K562 (cell line): ENCODE data around the gene DNAAF1. TPM values are rescaled to one million over a fixed set of nuclear protein-coding genes. Genes with fewer than 3 reads are reported as not detected.
A peak's percentile ranks its signal among the peaks of the same experiment; 100 is the strongest.

Experiments used
- ATAC-seq: fragments of 200-7000 bp; cut with Tn5 transposase; 3 replicates; pipeline ENCODE4 v1.9.1; 2020; ENCODE audit warnings: moderate library complexity
- BruUV-seq: library from RNA; stranded (reverse); fragments of 400-500 nt; replicated peaks from 2 replicates; lab custom pipeline; 2021; lab: Mats Ljungman, UMichigan
- CTCF ChIA-PET: fragments of 300-600 bp; formaldehyde crosslinking; extraction: SDS; loops from one replicate; lab custom pipeline; 2021; ENCODE audit warnings: low intra/inter-chr PET ratio; lab: Yijun Ruan, JAX
- POLR2A ChIA-PET: fragments of 300-600, 350-650 bp; sonication (Branson Sonifier 250); formaldehyde crosslinking; extraction: SDS; loops from one replicate; lab custom pipeline; 2021; ENCODE audit warnings: antibody characterized with exemption, inconsistent platforms; lab: Yijun Ruan, JAX
- DNase-seq, 4 experiments: peaks; one replicate each; pipeline versions ENCODE4 v3.0.0 to v3.0.0-alpha.2; 2011 to 2018; ENCODE audit warnings: low spot score in 3 of 4, mixed read lengths in 3 of 4; ENCODE audit errors: extremely low read depth in 1 of 4
- FAIRE-seq: peaks from 2 replicates; lab custom pipeline; 2011; peaks lifted over from hg19 to GRCh38; lab: Jason Lieb, UNC
- H2AFZ ChIP-seq: 2 replicates; pipeline ENCODE4 v1.6.0; 2011; ENCODE audit warnings: low read depth, low read length, control low read depth, inconsistent platforms
- H3K27ac ChIP-seq: fragments of 200-600 bp; 3 replicates; pipeline ENCODE4 v1.8.0; 2011; ENCODE audit warnings: low read depth, mild to moderate bottlenecking, control low read depth, inconsistent platforms, low read length, moderate library complexity, mixed read lengths; ENCODE audit errors: extremely low read depth
- H3K27me3 ChIP-seq, 2 experiments: fragments of 300-600 bp in 1 of 2; 2 replicates in 1 of 2; 3 replicates in 1 of 2; pipeline versions ENCODE4 v1.6.0 to v1.8.0; 2011; ENCODE audit warnings: inconsistent platforms in 2 of 2, low read length in 2 of 2, mild to moderate bottlenecking in 1 of 2, mixed read lengths in 1 of 2, moderate library complexity in 1 of 2; ENCODE audit not compliant: control insufficient read depth in 2 of 2, insufficient read depth in 2 of 2
- H3K36me3 ChIP-seq: fragments of 300-600 bp; 3 replicates; pipeline ENCODE4 v1.8.0; 2011; ENCODE audit warnings: mild to moderate bottlenecking, low read length, inconsistent platforms; ENCODE audit not compliant: control insufficient read depth, insufficient read depth
- H3K4me1 ChIP-seq, 2 experiments: fragments of 200-600 bp in 1 of 2; replicated peaks in 1 of 2; 2 replicates in 1 of 2; 3 replicates in 1 of 2; pipeline versions ENCODE4 v1.5.1 to v1.8.0; 2011; ENCODE audit warnings: inconsistent platforms in 2 of 2, low read length in 2 of 2, mild to moderate bottlenecking in 1 of 2, mixed read lengths in 1 of 2, moderate library complexity in 1 of 2; ENCODE audit not compliant: control insufficient read depth in 2 of 2, insufficient read depth in 2 of 2
- H3K4me2 ChIP-seq: 2 replicates; pipeline ENCODE4 v1.6.1; 2011; ENCODE audit warnings: low read length, control low read depth, inconsistent platforms, mixed read lengths; ENCODE audit not compliant: insufficient read depth
- H3K4me3 ChIP-seq: fragments of 200-600 bp; sonication (generic), shearing (Covaris generic); 2 replicates; pipeline ENCODE4 v1.5.1; 2016; ENCODE audit warnings: control low read depth, inconsistent platforms
- H3K79me2 ChIP-seq: fragments of 200-600 bp; 3 replicates; pipeline ENCODE4 v1.8.0; 2011; ENCODE audit warnings: low read length, inconsistent platforms; ENCODE audit not compliant: control insufficient read depth, insufficient read depth
- H3K9ac ChIP-seq, 2 experiments: 2 replicates each; pipeline versions ENCODE4 v1.6.0 to v1.6.1; 2011; ENCODE audit warnings: low read depth in 2 of 2, low read length in 2 of 2, control low read depth in 1 of 2, inconsistent platforms in 1 of 2, mild to moderate bottlenecking in 1 of 2, mixed read lengths in 1 of 2; ENCODE audit not compliant: insufficient read depth in 1 of 2
- H3K9me1 ChIP-seq: one replicate; pipeline ENCODE4 v1.6.0; 2011; ENCODE audit warnings: inconsistent platforms, mild to moderate bottlenecking, low read length, moderate library complexity; ENCODE audit not compliant: control insufficient read depth, insufficient read depth
- H3K9me3 ChIP-seq: replicated peaks from 2 replicates; pipeline ENCODE4 v1.5.1; 2011; ENCODE audit warnings: low read depth, low read length, inconsistent platforms; ENCODE audit not compliant: control insufficient read depth, insufficient read depth
- H4K20me1 ChIP-seq: replicated peaks from 2 replicates; pipeline ENCODE4 v1.6.1; 2011; ENCODE audit warnings: low read length, inconsistent platforms, mixed read lengths; ENCODE audit not compliant: control insufficient read depth, insufficient read depth
- NFXL1 ChIP-seq: fragments of 450-650 bp; formaldehyde crosslinking; IDR thresholded peaks from 2 replicates; pipeline ENCODE4 v1.4.0; 2021; ENCODE audit warnings: mild to moderate bottlenecking
- NRF1 ChIP-seq, 2 experiments: fragments of 450-650 bp; IDR thresholded peaks in 1 of 2; conservative IDR thresholded peaks in 1 of 2; 2 replicates each; pipeline ENCODE4 v1.6.1; 2014; ENCODE audit warnings: mild to moderate bottlenecking in 2 of 2
- POLR2G ChIP-seq: fragments of 200-400 bp; formaldehyde crosslinking; IDR thresholded peaks from 2 replicates; pipeline ENCODE4 v1.6.1; 2017; ENCODE audit warnings: low read depth, mild to moderate bottlenecking, antibody characterized with exemption, low read length, moderate library complexity
- RBFOX2 ChIP-seq: fragments of 200-400 bp; formaldehyde crosslinking; IDR thresholded peaks from 2 replicates; pipeline ENCODE4 v1.6.1; 2017; ENCODE audit warnings: low read depth, mild to moderate bottlenecking, low read length, moderate library complexity
- TEAD1 ChIP-seq, 2 experiments: fragments of 450-650 bp in 1 of 2; sonication (generic) in 1 of 2; formaldehyde crosslinking; IDR thresholded peaks; 2 replicates each; pipeline versions ENCODE4 v1.4.0 to v1.8.0; 2020 to 2022; ENCODE audit warnings: mild to moderate bottlenecking in 2 of 2, missing genetic modification reagents in 1 of 2
- ZNF140 ChIP-seq: fragments of 250-450 bp; sonication (Bioruptor Pico); IDR thresholded peaks from 2 replicates; pipeline ENCODE4 v1.8.0; 2021; ENCODE audit warnings: moderate library complexity, mild to moderate bottlenecking, inconsistent platforms
- WGBS: fragments of 100-300 bp; shearing (Covaris generic); methylation state at CpG from one replicate; pipeline ENCODE4 v1.1.6; 2016; ENCODE audit warnings: low coverage, mixed read lengths; ENCODE audit not compliant: insufficient coverage; ENCODE audit errors: missing lambda C conversion rate; 5-methylcytosine and 5-hydroxymethylcytosine counted together
- in situ Hi-C: fragments of 300-500 bp; cut with MboI; formaldehyde crosslinking; loops from 4 replicates; pipeline ENCODE4 v1.15.0; 2018; ENCODE audit warnings: inconsistent platforms, mixed read lengths
- intact Hi-C: fragments of 100-400 bp; cut with micrococcal nuclease; formaldehyde crosslinking; loops from 2 replicates; pipeline ENCODE4 v1.14.2; 2022
- polyA plus RNA-seq, 8 experiments: library from polyadenylated mRNA; depleted of rRNA in 4 of 8; stranded (reverse) in 5 of 8; unstranded in 3 of 8; fragments of >200 nt; fragmentation: Nextera tagmentation in 2 of 8; fragmentation: Illumina TruSeq in 1 of 8; extraction: Ambion mirVana in 2 of 8; extraction: Trizol in 1 of 8; gene quantifications; 2 replicates each; pipeline versions ENCODE4 v1.2.1 to v1.2.3, GENCODE V29; 2011 to 2014; ENCODE audit warnings: inconsistent platforms in 1 of 8, missing spikeins in 1 of 8
- total RNA-seq, 7 experiments: library from RNA; depleted of rRNA in 6 of 7; stranded (reverse); fragments of >200 nt in 6 of 7; fragmentation: Illumina TruSeq in 2 of 7; extraction: Trizol in 2 of 7; gene quantifications; 2 replicates each; pipeline versions ENCODE4 v1.2.1 to v1.2.3, GENCODE V29; 2011 to 2021; ENCODE audit warnings: low replicate concordance in 1 of 7
- TF ChIP-seq, protein P1 (sequence below): sonication (generic); formaldehyde crosslinking; IDR thresholded peaks from 2 replicates; pipeline ENCODE4 v1.9.0; 2022; ENCODE audit warnings: mild to moderate bottlenecking, missing genetic modification reagents
- TF ChIP-seq, protein P2 (sequence below), 2 experiments: fragments of 450-650 bp; formaldehyde crosslinking in 1 of 2; IDR thresholded peaks; 2 replicates each; pipeline versions ENCODE4 v1.4.0 to v1.6.1; 2014 to 2020; ENCODE audit warnings: mild to moderate bottlenecking in 2 of 2, borderline replicate concordance in 1 of 2, low read depth in 1 of 2

The DNAAF1 gene
- total and polyA plus RNA-seq, 9 of the 15 experiments (the other 6 are each of a cell fraction or from before 2014, with no cell fraction given), result 0.01 TPM; not detected in 8

DNA sequence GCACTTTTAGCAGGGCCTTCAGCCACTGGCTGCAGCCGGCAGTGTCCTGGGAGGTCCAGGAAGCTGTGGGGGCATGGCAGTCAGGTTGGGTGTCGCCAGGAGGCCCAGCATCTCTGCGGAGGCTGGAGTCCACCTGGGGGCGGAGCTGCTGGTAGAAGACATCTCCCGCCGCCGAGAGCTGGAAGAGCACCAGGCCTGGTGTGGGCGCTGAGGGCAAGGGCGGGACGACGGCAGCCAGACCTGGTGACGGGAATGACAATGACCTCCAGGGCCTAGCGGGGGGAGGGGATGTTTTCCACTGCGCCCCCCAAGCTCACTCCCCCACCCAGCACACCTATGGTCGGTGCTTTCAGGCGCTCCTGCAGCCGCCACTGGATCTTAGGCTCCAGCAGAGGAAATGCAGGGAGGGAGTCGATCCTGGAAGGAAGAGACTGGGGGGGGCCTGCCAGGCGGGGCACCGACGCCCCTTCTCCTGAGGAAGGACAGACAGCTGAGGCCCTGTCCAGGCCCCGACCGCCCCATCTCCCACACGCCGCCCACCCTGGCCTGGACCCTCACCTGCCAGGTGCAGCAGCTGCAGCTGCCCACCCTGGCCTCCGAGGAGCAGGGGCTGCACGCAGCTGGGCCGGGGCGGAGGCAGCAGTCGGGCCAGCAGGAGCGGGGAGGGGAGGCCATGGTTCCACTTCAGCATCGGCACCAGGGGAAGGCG lies 34.7 kb downstream of the DNAAF1 start:
- Histone ChIP-seq H3K4me1 (peaks cover 4 to 46% of the 10 kb centered on the region in 2 experiments; a peak in 3 of 5 replicates), H3K4me3 (no peak overlapping the region), H3K27me3 (no peaks in the 10 kb centered on the region), H3K4me2 (no peak overlapping the region), H3K9ac (no peak overlapping the region), H3K9me1 (peaks cover 11% of the 10 kb centered on the region), H3K27ac (no peak overlapping the region), H3K79me2 (peaks cover 6% of the 10 kb centered on the region; the same call in 2 of the 3 replicates), H3K36me3 (peaks cover 72% of the 10 kb centered on the region; the same call in 2 of the 3 replicates), H2AFZ (no peak overlapping the region), H4K20me1 (peaks cover 20% of the 10 kb centered on the region), H3K9me3 (peaks cover 2% of the 10 kb centered on the region; the same call in 1 of the 2 replicates)
- in situ Hi-C loops (loop anchor here (10.0 kb wide), 1 partner anchor 225 kb away; the partner anchor contains the start of gene OSGIN1), intact Hi-C loops (loop anchor here (5.0 kb wide), 1 partner anchor 222 kb away; no protein-coding TSS in a partner anchor)
- CTCF ChIA-PET, result interaction anchor here (0.8 kb wide), 1 partner anchor 305 kb away, joined by 3 read pairs; no protein-coding TSS in a partner anchor
- no TSS peak for BruUV-seq
- 96% methylated on average over 28 of the region's 33 CpGs for WGBS
- POLR2A ChIA-PET, result interaction anchor here (0.6 to 1.4 kb wide), 5 partner anchors 7 to 271 kb away, joined by 3 to 5 read pairs (median 4); partner anchors contain the start of genes MBTPS1 and TAF1C
- TF ChIP-seq ZNF140 (CRISPR knock-in tag), result no peak
- TF ChIP-seq NRF1 (conservative IDR thresholded peaks at IDR 0.05 in 1 of 2, IDR thresholded peaks at IDR 0.05 in 1 of 2), result no peak
- TF ChIP-seq, protein P1, sequence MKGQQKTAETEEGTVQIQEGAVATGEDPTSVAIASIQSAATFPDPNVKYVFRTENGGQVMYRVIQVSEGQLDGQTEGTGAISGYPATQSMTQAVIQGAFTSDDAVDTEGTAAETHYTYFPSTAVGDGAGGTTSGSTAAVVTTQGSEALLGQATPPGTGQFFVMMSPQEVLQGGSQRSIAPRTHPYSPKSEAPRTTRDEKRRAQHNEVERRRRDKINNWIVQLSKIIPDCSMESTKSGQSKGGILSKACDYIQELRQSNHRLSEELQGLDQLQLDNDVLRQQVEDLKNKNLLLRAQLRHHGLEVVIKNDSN (CRISPR knock-in tag), result no peak
- TF ChIP-seq RBFOX2, result peak; percentile 25
- no peak for TF ChIP-seq NFXL1 (CRISPR knock-in tag)
- TF ChIP-seq, protein P2, sequence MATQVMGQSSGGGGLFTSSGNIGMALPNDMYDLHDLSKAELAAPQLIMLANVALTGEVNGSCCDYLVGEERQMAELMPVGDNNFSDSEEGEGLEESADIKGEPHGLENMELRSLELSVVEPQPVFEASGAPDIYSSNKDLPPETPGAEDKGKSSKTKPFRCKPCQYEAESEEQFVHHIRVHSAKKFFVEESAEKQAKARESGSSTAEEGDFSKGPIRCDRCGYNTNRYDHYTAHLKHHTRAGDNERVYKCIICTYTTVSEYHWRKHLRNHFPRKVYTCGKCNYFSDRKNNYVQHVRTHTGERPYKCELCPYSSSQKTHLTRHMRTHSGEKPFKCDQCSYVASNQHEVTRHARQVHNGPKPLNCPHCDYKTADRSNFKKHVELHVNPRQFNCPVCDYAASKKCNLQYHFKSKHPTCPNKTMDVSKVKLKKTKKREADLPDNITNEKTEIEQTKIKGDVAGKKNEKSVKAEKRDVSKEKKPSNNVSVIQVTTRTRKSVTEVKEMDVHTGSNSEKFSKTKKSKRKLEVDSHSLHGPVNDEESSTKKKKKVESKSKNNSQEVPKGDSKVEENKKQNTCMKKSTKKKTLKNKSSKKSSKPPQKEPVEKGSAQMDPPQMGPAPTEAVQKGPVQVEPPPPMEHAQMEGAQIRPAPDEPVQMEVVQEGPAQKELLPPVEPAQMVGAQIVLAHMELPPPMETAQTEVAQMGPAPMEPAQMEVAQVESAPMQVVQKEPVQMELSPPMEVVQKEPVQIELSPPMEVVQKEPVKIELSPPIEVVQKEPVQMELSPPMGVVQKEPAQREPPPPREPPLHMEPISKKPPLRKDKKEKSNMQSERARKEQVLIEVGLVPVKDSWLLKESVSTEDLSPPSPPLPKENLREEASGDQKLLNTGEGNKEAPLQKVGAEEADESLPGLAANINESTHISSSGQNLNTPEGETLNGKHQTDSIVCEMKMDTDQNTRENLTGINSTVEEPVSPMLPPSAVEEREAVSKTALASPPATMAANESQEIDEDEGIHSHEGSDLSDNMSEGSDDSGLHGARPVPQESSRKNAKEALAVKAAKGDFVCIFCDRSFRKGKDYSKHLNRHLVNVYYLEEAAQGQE (IDR thresholded peaks at IDR 0.05; ENCODE audit: borderline replicate concordance), result no peak
- TF ChIP-seq, protein P2 (CRISPR knock-in tag; IDR thresholded peaks at IDR 0.05; ENCODE audit: low read depth), result no peak
- TF ChIP-seq POLR2G, result peak; percentile 51
- no peak for TF ChIP-seq TEAD1 (CRISPR knock-in tag; IDR thresholded peaks at IDR 0.05)
- ATAC-seq, result no peak
- FAIRE-seq, result no peak
- no peak for DNase-seq
